ENCODE data around the gene LDHD. TPM values are rescaled to one million over a fixed set of nuclear protein-coding genes. Genes with fewer than 3 reads are reported as not detected.

The LDHD gene
- total and polyA plus RNA-seq, 9 of the 15 experiments (the other 6 are each of a cell fraction or from before 2014, with no cell fraction given), result 0.19 to 0.86 (median 0.54) TPM; not detected in 3

GRCh38 chr16:75074920-75075687, 41.5 kb downstream of the LDHD start (continued):
- TF ChIP-seq ZMIZ1 (IDR thresholded peaks at IDR 0.05; ENCODE audit: low read depth in 2 of 2, low read length in 2 of 2), result 0 out of 4 replicates have a peak, but pooled peaks of 1 of the 2 experiments have one; percentile 31
- TF ChIP-seq ZNF511 (CRISPR knock-in tag; IDR thresholded peaks at IDR 0.05), result no peak
- TF ChIP-seq BDP1 (IDR thresholded peaks at IDR 0.05; ENCODE audit: insufficient read depth, insufficient read length), result no peak
- peak; percentile 52; the same call in 1 of the 2 replicates for TF ChIP-seq JUND (IDR thresholded peaks at IDR 0.05; ENCODE audit: borderline replicate concordance, low read depth, low read length)
- peak; percentile 43; the same call in 1 of the 3 replicates for TF ChIP-seq JUND (tag; IDR thresholded peaks at IDR 0.05; ENCODE audit: borderline replicate concordance, low read depth, low read length)
- no peak for TF ChIP-seq ZNF431 (CRISPR knock-in tag; IDR thresholded peaks at IDR 0.05)
- TF ChIP-seq THAP12 (CRISPR knock-in tag; IDR thresholded peaks at IDR 0.05), result 0 out of 2 replicates have a peak, but pooled peaks have one; percentile 43
- TF ChIP-seq MYBL2 (IDR thresholded peaks at IDR 0.05; ENCODE audit: low read depth), result no peak
- no peak for TF ChIP-seq MYBL2 (CRISPR knock-in tag; IDR thresholded peaks at IDR 0.05; ENCODE audit: borderline replicate concordance)
- no peak for TF ChIP-seq RBM14 (IDR thresholded peaks at IDR 0.05; ENCODE audit: borderline replicate concordance, insufficient read depth, low read depth, low read length)
- 0 out of 2 replicates have a peak, but pooled peaks have one; percentile 44 for TF ChIP-seq ZNF239 (CRISPR knock-in tag; IDR thresholded peaks at IDR 0.05)
- TF ChIP-seq GABPB1 (CRISPR knock-in tag; IDR thresholded peaks at IDR 0.05), result peak; percentile 71; the same call in 1 of the 2 replicates
- TF ChIP-seq KDM4B (IDR thresholded peaks at IDR 0.05; ENCODE audit: borderline replicate concordance in 2 of 2, low read depth in 1 of 2), result peak in 1 of 2 experiments; percentile 58; a peak in 1 of 4 replicates
- no peak for TF ChIP-seq GTF2A2 (tag; IDR thresholded peaks at IDR 0.05)
- TF ChIP-seq ZBTB17 (CRISPR knock-in tag; IDR thresholded peaks at IDR 0.05), result 0 out of 2 replicates have a peak, but pooled peaks have one; percentile 57
